OCI-LY1 (cell line): Measurements from ENCODE around the gene TMEM109.

Experiments used
- EZH2 ChIP-seq: fragments of 200-600 bp; sonication (generic), shearing (Covaris generic); IDR thresholded peaks from 2 replicates; pipeline ENCODE4 v1.8.0; 2017; ENCODE audit warnings: borderline replicate concordance, mixed run types, mild to moderate bottlenecking, antibody characterized with exemption, low read length, moderate library complexity, mixed read lengths
- TF ChIP-seq, protein P1 (sequence below): fragments of 200-600 bp; sonication (generic), shearing (Covaris generic); IDR thresholded peaks from 2 replicates; pipeline ENCODE4 v1.5.1; 2017; ENCODE audit warnings: mild to moderate bottlenecking, antibody characterized with exemption, low read length, moderate library complexity, mixed read lengths

GRCh38 chr11:60964801-60965200, 50.8 kb downstream of the TMEM109 start:
- TF ChIP-seq, protein P1, sequence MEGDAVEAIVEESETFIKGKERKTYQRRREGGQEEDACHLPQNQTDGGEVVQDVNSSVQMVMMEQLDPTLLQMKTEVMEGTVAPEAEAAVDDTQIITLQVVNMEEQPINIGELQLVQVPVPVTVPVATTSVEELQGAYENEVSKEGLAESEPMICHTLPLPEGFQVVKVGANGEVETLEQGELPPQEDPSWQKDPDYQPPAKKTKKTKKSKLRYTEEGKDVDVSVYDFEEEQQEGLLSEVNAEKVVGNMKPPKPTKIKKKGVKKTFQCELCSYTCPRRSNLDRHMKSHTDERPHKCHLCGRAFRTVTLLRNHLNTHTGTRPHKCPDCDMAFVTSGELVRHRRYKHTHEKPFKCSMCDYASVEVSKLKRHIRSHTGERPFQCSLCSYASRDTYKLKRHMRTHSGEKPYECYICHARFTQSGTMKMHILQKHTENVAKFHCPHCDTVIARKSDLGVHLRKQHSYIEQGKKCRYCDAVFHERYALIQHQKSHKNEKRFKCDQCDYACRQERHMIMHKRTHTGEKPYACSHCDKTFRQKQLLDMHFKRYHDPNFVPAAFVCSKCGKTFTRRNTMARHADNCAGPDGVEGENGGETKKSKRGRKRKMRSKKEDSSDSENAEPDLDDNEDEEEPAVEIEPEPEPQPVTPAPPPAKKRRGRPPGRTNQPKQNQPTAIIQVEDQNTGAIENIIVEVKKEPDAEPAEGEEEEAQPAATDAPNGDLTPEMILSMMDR: no peak
- no peak for TF ChIP-seq EZH2
